ENCODE measurements around the gene GPR75.

DNA sequence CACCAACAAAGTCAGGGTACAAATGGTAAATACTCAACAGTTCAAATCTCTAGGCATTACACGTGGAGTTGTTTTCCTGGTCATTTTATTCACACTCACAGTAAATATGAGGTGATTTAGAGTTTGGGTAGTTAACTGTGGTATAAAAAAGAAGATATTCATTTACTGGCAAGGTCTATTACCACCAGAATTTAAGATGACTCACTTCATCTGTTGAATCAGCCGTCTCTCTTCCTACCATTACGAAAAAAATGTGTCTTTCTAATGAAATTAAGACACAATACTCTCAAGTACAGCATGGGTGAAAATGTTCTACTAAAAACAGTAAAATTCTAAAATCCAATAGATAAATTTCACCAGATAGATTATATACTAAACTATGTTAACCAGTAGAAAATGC, 21.0 kb upstream of the GPR75 start:
- TF ChIP-seq POLR2A (IDR thresholded peaks at IDR 0.05; ENCODE audit: low read depth, low read length) (no peak), POLR2AphosphoS5 (IDR thresholded peaks at IDR 0.05; ENCODE audit: low read depth, low read length) (no peak)

All from GM12891 (cell line).